ENCODE measurements around the gene PRXL2C.

PRXL2C gene

GRCh38 chr9:96609732-96610131 lies 45.4 kb downstream of the PRXL2C start:
- DNase-seq, result no peak

- no peak for DNase-seq
Observed at GRCh38 chr9:96607971-96608370, 47.1 kb downstream of the PRXL2C start.

- DNase-seq, result no peak
Observed at GRCh38 chr9:96605328-96605727, 49.8 kb downstream of the PRXL2C start.

- DNase-seq, result no peak
Observed at GRCh38 chr9:96604004-96604319, 51.2 kb downstream of the PRXL2C start.

GRCh38 chr9:96603305-96604003 lies 51.7 kb downstream of the PRXL2C start:
- no peak for DNase-seq

GRCh38 chr9:96599298-96599697 lies 55.8 kb downstream of the PRXL2C start:
- DNase-seq, result no peak

GRCh38 chr9:96596601-96597111 lies 58.5 kb downstream of the PRXL2C start:
- no peak for DNase-seq
